Mesenchymal stem cell (in vitro differentiated cells and primary cell): ENCODE measurements around the gene RHBDD1.

Experiments
- DNase-seq: peaks from one replicate; pipeline ENCODE4 v3.0.0-alpha.2; 2013
- H2AFZ ChIP-seq: one replicate; pipeline ENCODE4 v1.6.1; 2013; ENCODE audit warnings: low read depth, mild to moderate bottlenecking, control low read depth, inconsistent platforms, low read length, moderate library complexity
- H2AK5ac ChIP-seq: 2 replicates; pipeline ENCODE4 v1.6.1; 2013; ENCODE audit warnings: low read length, moderate library complexity, mild to moderate bottlenecking, inconsistent platforms; ENCODE audit not compliant: severe bottlenecking
- H2BK120ac ChIP-seq: one replicate; pipeline ENCODE4 v1.6.1; 2013; ENCODE audit warnings: low read depth, mild to moderate bottlenecking, inconsistent platforms, low read length, moderate library complexity
- H2BK12ac ChIP-seq, 2 experiments: one replicate each; pipeline ENCODE4 v1.6.1; 2013; ENCODE audit warnings: inconsistent platforms in 2 of 2, low read length in 2 of 2, mild to moderate bottlenecking in 2 of 2, moderate library complexity in 2 of 2, control low read depth in 1 of 2
- H2BK15ac ChIP-seq: one replicate; pipeline ENCODE4 v1.6.1; 2013; ENCODE audit warnings: mild to moderate bottlenecking, low read depth, inconsistent platforms; ENCODE audit not compliant: poor library complexity, severe bottlenecking
- H2BK5ac ChIP-seq: 2 replicates; pipeline ENCODE4 v1.6.1; 2013; ENCODE audit warnings: low read depth, mild to moderate bottlenecking, low read length, control low read depth, inconsistent platforms; ENCODE audit not compliant: poor library complexity, severe bottlenecking
- H3K14ac ChIP-seq, 2 experiments: one replicate each; pipeline ENCODE4 v1.6.1; 2013; ENCODE audit warnings: inconsistent platforms in 2 of 2, low read length in 2 of 2, control low read depth in 1 of 2, mild to moderate bottlenecking in 1 of 2, moderate library complexity in 1 of 2
- H3K18ac ChIP-seq, 2 experiments: one replicate each; pipeline ENCODE4 v1.6.1; 2013; ENCODE audit warnings: inconsistent platforms in 2 of 2, low read length in 2 of 2, control low read depth in 1 of 2, low read depth in 1 of 2, mild to moderate bottlenecking in 1 of 2
- H3K23ac ChIP-seq, 2 experiments: one replicate each; pipeline ENCODE4 v1.6.1; 2013; ENCODE audit warnings: inconsistent platforms in 2 of 2, low read length in 2 of 2, mild to moderate bottlenecking in 2 of 2, moderate library complexity in 2 of 2, control low read depth in 1 of 2
- H3K27ac ChIP-seq: 2 replicates; pipeline ENCODE4 v1.5.1; 2013; ENCODE audit warnings: mild to moderate bottlenecking, moderate library complexity, low read length, control low read depth, inconsistent platforms; ENCODE audit not compliant: poor library complexity, severe bottlenecking
- H3K27me3 ChIP-seq, 2 experiments: 2 replicates each; pipeline versions ENCODE4 v1.6.1 to v1.7.0; 2013; ENCODE audit warnings: low read length in 2 of 2, mild to moderate bottlenecking in 2 of 2, moderate library complexity in 2 of 2, control low read depth in 1 of 2, inconsistent platforms in 1 of 2; ENCODE audit not compliant: control insufficient read depth in 1 of 2, insufficient read depth in 1 of 2
- H3K36me3 ChIP-seq, 2 experiments: 2 replicates each; pipeline versions ENCODE4 v1.6.1 to v1.7.0; 2013; ENCODE audit warnings: low read length in 2 of 2, control low read depth in 1 of 2, inconsistent platforms in 1 of 2, low read depth in 1 of 2, mild to moderate bottlenecking in 1 of 2; ENCODE audit not compliant: insufficient read depth in 2 of 2, control insufficient read depth in 1 of 2
- H3K4ac ChIP-seq, 2 experiments: one replicate each; pipeline ENCODE4 v1.6.1; 2013; ENCODE audit warnings: inconsistent platforms in 2 of 2, low read length in 2 of 2, mild to moderate bottlenecking in 2 of 2, moderate library complexity in 2 of 2, control low read depth in 1 of 2, low read depth in 1 of 2
- H3K4me1 ChIP-seq: 2 replicates; pipeline ENCODE4 v1.6.1; 2013; ENCODE audit warnings: low read depth, low read length, control low read depth; ENCODE audit not compliant: control insufficient read depth, insufficient read depth
- H3K4me2 ChIP-seq: 2 replicates; pipeline ENCODE4 v1.6.1; 2013; ENCODE audit warnings: low read length, mild to moderate bottlenecking, inconsistent platforms; ENCODE audit not compliant: poor library complexity, severe bottlenecking
- H3K4me3 ChIP-seq, 2 experiments: 2 replicates each; pipeline versions ENCODE4 v1.5.1 to v1.7.0; 2013; ENCODE audit warnings: low read length in 2 of 2, mild to moderate bottlenecking in 2 of 2, control low read depth in 1 of 2, low read depth in 1 of 2; ENCODE audit not compliant: insufficient read depth in 1 of 2
- H3K79me1 ChIP-seq: replicated peaks from 2 replicates; pipeline ENCODE4 v1.6.1; 2013; ENCODE audit warnings: mild to moderate bottlenecking, control low read depth, low read length, inconsistent platforms; ENCODE audit not compliant: poor library complexity, severe bottlenecking
- H3K9ac ChIP-seq: 2 replicates; pipeline ENCODE4 v1.7.0; 2013; ENCODE audit warnings: mild to moderate bottlenecking, low read length, moderate library complexity
- H3K9me3 ChIP-seq: 2 replicates; pipeline ENCODE4 v1.7.0; 2013; ENCODE audit warnings: mild to moderate bottlenecking, low read length; ENCODE audit not compliant: control insufficient read depth
- H4K8ac ChIP-seq: one replicate; pipeline ENCODE4 v1.6.1; 2013; ENCODE audit warnings: inconsistent platforms, mild to moderate bottlenecking, low read length, moderate library complexity
- H4K91ac ChIP-seq: one replicate; pipeline ENCODE4 v1.6.1; 2013; ENCODE audit warnings: mild to moderate bottlenecking, low read length, inconsistent platforms
- WGBS: methylation state at CpG from one replicate; pipeline ENCODE4 v1.1.7; 2013; ENCODE audit warnings: mixed read lengths; 5-methylcytosine and 5-hydroxymethylcytosine counted together

The RHBDD1 gene

DNA sequence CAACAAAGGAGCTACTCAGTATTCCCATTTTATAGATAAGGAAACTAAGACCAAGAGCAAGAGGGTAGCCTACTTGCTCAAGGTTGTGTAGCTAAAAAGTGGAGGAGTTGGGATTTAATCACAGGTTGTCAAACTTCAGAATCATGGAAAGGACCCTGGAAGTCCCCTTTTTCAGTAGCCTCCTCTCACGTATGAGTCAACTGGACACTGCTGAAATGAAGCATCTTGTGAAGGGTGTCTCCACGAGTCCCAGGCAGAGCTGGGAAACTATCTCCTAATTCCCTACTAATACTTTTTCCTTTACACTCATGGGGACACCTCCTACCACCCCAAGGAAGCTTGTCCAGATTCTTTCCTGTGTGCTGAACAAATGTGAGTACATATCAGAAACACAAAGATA, 155.8 kb downstream of the RHBDD1 start:
- no peak overlapping the region for H3K4me2 ChIP-seq
- H3K4me3 ChIP-seq = no peak overlapping the region
- no peak for DNase-seq
- H3K36me3 ChIP-seq = peaks cover 0 to 10% of the 10 kb centered on the region in 2 experiments
- H2AK5ac ChIP-seq = no peak overlapping the region
- H3K27me3 ChIP-seq = no peaks in the 10 kb centered on the region
- no peak overlapping the region for H2BK12ac ChIP-seq
- no peak overlapping the region for H4K8ac ChIP-seq
- no peak overlapping the region for H4K91ac ChIP-seq
- WGBS = 97% methylated on average over 2 of the region's 2 CpGs
- H2BK15ac ChIP-seq = no peak overlapping the region
- H3K4me1 ChIP-seq = peaks cover 8% of the 10 kb centered on the region
- H3K18ac ChIP-seq = no peak overlapping the region
- H2BK5ac ChIP-seq = no peak overlapping the region
- H2AFZ ChIP-seq = no peak overlapping the region
- no peak overlapping the region for H3K23ac ChIP-seq
- H3K14ac ChIP-seq = no peak overlapping the region
- H3K9me3 ChIP-seq = no peaks in the 10 kb centered on the region
- no peak overlapping the region for H3K9ac ChIP-seq
- H3K79me1 ChIP-seq = peaks cover 2% of the 10 kb centered on the region
- no peak overlapping the region for H3K27ac ChIP-seq
- H2BK120ac ChIP-seq = no peak overlapping the region
- H3K4ac ChIP-seq = no peak overlapping the region

DNA sequence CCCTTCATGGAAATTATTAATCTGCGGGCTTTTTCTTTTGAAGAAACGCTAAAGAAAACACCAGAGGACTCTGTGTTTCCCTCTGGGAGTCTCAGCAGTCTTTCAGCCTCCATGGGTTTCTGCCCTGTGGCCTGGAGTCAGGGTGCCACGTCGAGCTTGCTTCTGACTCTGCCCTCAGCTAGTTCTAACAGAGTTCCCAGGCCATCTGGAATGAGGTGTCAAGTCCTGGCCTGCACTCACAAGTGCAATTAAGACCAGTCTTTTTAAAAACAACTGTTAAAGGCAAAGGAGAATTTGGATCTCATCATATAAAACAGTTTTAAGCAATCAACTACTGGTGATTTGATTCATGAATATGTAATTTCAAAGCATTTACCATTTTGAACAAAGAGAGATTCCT, 157.3 kb downstream of the RHBDD1 start:
- H3K9me3 ChIP-seq = no peaks in the 10 kb centered on the region
- no peak overlapping the region for H3K23ac ChIP-seq
- H4K8ac ChIP-seq = no peak overlapping the region
- 90% methylated on average over 4 of the region's 4 CpGs for WGBS
- H3K4me1 ChIP-seq = peaks cover 8% of the 10 kb centered on the region
- no peak overlapping the region for H2BK5ac ChIP-seq
- H3K4ac ChIP-seq = no peak overlapping the region
- no peak overlapping the region for H3K4me3 ChIP-seq
- no peak overlapping the region for H2BK12ac ChIP-seq
- H3K79me1 ChIP-seq = peaks cover 2% of the 10 kb centered on the region
- no peak overlapping the region for H3K18ac ChIP-seq
- no peak overlapping the region for H3K14ac ChIP-seq
- no peak overlapping the region for H2BK15ac ChIP-seq
- no peak for DNase-seq
- H2AK5ac ChIP-seq = no peak overlapping the region
- no peak overlapping the region for H4K91ac ChIP-seq
- no peak overlapping the region for H2BK120ac ChIP-seq
- peaks cover 0 to 10% of the 10 kb centered on the region in 2 experiments for H3K36me3 ChIP-seq
- H3K27ac ChIP-seq = no peak overlapping the region
- H3K27me3 ChIP-seq = no peaks in the 10 kb centered on the region
- H3K9ac ChIP-seq = no peak overlapping the region
- no peak overlapping the region for H2AFZ ChIP-seq
- H3K4me2 ChIP-seq = no peak overlapping the region

DNA sequence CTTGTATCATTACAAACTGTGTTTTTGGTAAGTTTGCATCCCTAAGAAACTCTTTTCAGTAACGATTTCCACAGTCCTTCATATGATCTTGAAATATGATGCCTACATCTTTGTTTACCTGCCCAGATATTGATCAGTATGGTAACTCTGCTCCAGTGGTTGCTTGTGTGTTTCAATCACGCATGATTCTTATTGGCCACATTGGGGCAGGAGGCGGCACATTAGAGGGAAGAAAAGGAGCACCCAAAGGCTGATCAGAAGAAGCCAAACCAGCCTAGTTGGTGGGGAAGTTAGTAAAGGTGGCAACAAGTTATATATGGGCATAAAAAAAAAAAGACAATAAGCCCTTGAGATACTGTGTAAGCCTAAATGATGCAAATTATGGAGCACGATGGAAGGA, 158.9 kb downstream of the RHBDD1 start:
- Histone ChIP-seq H3K4ac (no peak overlapping the region), H3K4me3 (no peak overlapping the region), H3K14ac (no peak overlapping the region), H3K9me3 (no peaks in the 10 kb centered on the region), H2AFZ (no peak overlapping the region), H2BK15ac (no peak overlapping the region), H3K23ac (no peak overlapping the region), H2BK5ac (no peak overlapping the region), H3K9ac (no peak overlapping the region), H3K36me3 (peaks cover 2 to 14% of the 10 kb centered on the region in 2 experiments), H3K79me1 (no peaks in the 10 kb centered on the region), H3K4me1 (peaks cover 8% of the 10 kb centered on the region), H4K8ac (no peak overlapping the region), H3K27ac (no peak overlapping the region), H3K4me2 (no peak overlapping the region), H2BK120ac (no peak overlapping the region), H2AK5ac (no peak overlapping the region), H2BK12ac (no peak overlapping the region), H4K91ac (no peak overlapping the region), H3K18ac (no peak overlapping the region), H3K27me3 (no peaks in the 10 kb centered on the region)
- DNase-seq = no peak
- WGBS = 81% methylated on average over 4 of the region's 4 CpGs

DNA sequence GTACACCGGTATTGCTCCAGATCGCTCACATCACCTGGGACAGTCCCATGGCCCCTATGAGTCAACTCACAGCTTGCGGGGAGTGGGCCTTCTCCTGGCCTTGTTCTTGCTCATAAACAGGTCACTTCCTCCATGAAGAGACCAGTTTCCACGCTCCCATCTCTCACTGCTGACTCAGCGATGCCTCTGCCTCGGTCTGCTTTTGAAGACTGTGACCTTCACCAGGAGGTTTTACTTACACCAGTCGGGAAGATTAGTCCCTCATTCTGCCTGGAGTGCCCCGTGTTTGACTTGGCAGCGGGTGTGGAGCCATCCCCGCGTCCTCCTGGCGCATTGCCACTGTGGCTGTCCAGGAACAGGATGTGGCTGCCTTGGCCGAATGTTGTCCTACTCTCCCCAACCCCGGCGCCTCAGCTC, 159.8 kb downstream of the RHBDD1 start:
- no peak overlapping the region for H2BK12ac ChIP-seq
- H3K23ac ChIP-seq = no peak overlapping the region
- no peak overlapping the region for H4K91ac ChIP-seq
- H3K4ac ChIP-seq = no peak overlapping the region
- peak overlapping the region in 1 of 2 experiments; percentile 38 for H3K14ac ChIP-seq
- no peak overlapping the region for H2AK5ac ChIP-seq
- H2AFZ ChIP-seq = no peak overlapping the region
- no peaks in the 10 kb centered on the region for H3K9me3 ChIP-seq
- no peak overlapping the region for H3K4me3 ChIP-seq
- no peak overlapping the region for H2BK5ac ChIP-seq
- H3K27me3 ChIP-seq = no peaks in the 10 kb centered on the region
- H3K4me1 ChIP-seq = peaks cover 8% of the 10 kb centered on the region
- no peak overlapping the region for H3K4me2 ChIP-seq
- no peak overlapping the region for H3K27ac ChIP-seq
- peak; percentile 56 for DNase-seq
- H3K79me1 ChIP-seq = no peaks in the 10 kb centered on the region
- H3K36me3 ChIP-seq = peaks cover 2 to 14% of the 10 kb centered on the region in 2 experiments
- H4K8ac ChIP-seq = no peak overlapping the region
- 49% methylated on average over 12 of the region's 15 CpGs for WGBS
- no peak overlapping the region for H3K18ac ChIP-seq
- no peak overlapping the region for H3K9ac ChIP-seq
- no peak overlapping the region for H2BK120ac ChIP-seq
- H2BK15ac ChIP-seq = no peak overlapping the region
